ENCODE measurements around the gene PCDHGC3. TPM values are rescaled to one million over a fixed set of nuclear protein-coding genes. Genes with fewer than 3 reads are reported as not detected.
"Not testable (repeated sequence)": the region's sequence is repeated elsewhere in the genome, so short reads cannot be mapped to it uniquely, and the experiment has no call there.

Gene PCDHGC3
- total RNA-seq, 1 experiment from 2014 or later = 112 TPM

GRCh38 chr5:141430332-141431113 lies 45.2 kb upstream of the PCDHGC3 start, which contains the start of gene PCDHGA12:
Gene PCDHGA12, plus strand, starts transcription at chr5:141430507. Its CDS starts 253 bp downstream, at chr5:141430760.
- Histone ChIP-seq H3K4me3 (ENCODE audit: low read depth, low read length, poor library complexity, severe bottlenecking) (no peak within 1 kb of the TSS), H3K27me3 (replicated peaks; ENCODE audit: insufficient read depth, low read depth, low read length, poor library complexity) (no peaks in the 10 kb centered on the region), H3K9me3 (ENCODE audit: low read depth, low read length, poor library complexity, severe bottlenecking) (peaks cover 70% of the 10 kb centered on the region), H3K27ac (ENCODE audit: low read depth, low read length, poor library complexity, severe bottlenecking) (no peak within 1 kb of the TSS), H3K36me3 (ENCODE audit: insufficient read depth, low read length, poor library complexity, severe bottlenecking) (peaks cover 63% of the 10 kb centered on the region), H3K4me1 (ENCODE audit: insufficient read depth, low read length, poor library complexity, severe bottlenecking) (no peaks in the 10 kb centered on the region)
- peak; percentile 7 for DNase-seq (ENCODE audit: low spot score)
- ChIA-PET CTCF (interaction anchor here (1.2 kb wide), 1 partner anchor 10 kb away, joined by 4 read pairs; the partner anchor contains the start of gene PCDHGA11), POLR2A (ENCODE audit: low non-redundant PET) (interaction anchor here (0.7 kb wide), 1 partner anchor 62 kb away, joined by 9 read pairs; no protein-coding TSS in a partner anchor)
- TF ChIP-seq CTCF (conservative IDR thresholded peaks at IDR 0.05; ENCODE audit: low read depth, low read length) (no peak), EZH2 (IDR thresholded peaks at IDR 0.05; ENCODE audit: borderline replicate concordance, low read depth, low read length, poor library complexity, severe bottlenecking) (no peak)
- intact Hi-C loops (cut with micrococcal nuclease; ENCODE audit: unreplicated experiment) = no loop called here
- BruUV-seq (replicated peaks) = no TSS peak

DNA sequence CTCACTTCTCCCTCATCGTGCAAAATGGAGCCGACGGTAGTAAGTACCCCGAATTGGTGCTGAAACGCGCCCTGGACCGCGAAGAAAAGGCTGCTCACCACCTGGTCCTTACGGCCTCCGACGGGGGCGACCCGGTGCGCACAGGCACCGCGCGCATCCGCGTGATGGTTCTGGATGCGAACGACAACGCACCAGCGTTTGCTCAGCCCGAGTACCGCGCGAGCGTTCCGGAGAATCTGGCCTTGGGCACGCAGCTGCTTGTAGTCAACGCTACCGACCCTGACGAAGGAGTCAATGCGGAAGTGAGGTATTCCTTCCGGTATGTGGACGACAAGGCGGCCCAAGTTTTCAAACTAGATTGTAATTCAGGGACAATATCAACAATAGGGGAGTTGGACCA lies 44.5 kb upstream of the PCDHGC3 start:
- CTCF ChIA-PET = no interaction called here

DNA sequence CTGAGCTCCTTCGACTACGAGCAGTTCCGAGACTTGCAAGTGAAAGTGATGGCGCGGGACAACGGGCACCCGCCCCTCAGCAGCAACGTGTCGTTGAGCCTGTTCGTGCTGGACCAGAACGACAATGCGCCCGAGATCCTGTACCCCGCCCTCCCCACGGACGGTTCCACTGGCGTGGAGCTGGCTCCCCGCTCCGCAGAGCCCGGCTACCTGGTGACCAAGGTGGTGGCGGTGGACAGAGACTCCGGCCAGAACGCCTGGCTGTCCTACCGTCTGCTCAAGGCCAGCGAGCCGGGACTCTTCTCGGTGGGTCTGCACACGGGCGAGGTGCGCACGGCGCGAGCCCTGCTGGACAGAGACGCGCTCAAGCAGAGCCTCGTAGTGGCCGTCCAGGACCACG lies 43.5 kb upstream of the PCDHGC3 start:
- POLR2A ChIA-PET (ENCODE audit: low non-redundant PET); H3K27ac ChIP-seq (ENCODE audit: low read depth, low read length, poor library complexity, severe bottlenecking); H3K4me1 ChIP-seq (ENCODE audit: insufficient read depth, low read length, poor library complexity, severe bottlenecking); DNase-seq (ENCODE audit: low spot score); CTCF ChIA-PET; BruUV-seq (replicated peaks); intact Hi-C loops (cut with micrococcal nuclease; ENCODE audit: unreplicated experiment); H3K27me3 ChIP-seq (replicated peaks; ENCODE audit: insufficient read depth, low read depth, low read length, poor library complexity); H3K4me3 ChIP-seq (ENCODE audit: low read depth, low read length, poor library complexity, severe bottlenecking): not testable (repeated sequence)
- Histone ChIP-seq H3K36me3 (ENCODE audit: insufficient read depth, low read length, poor library complexity, severe bottlenecking) (peaks cover 46% of the 10 kb centered on the region), H3K9me3 (ENCODE audit: low read depth, low read length, poor library complexity, severe bottlenecking) (peaks cover 57% of the 10 kb centered on the region)

More for the DNA sequence above, 44.5 kb upstream of the PCDHGC3 start:
- Histone ChIP-seq H3K27me3 (replicated peaks; ENCODE audit: insufficient read depth, low read depth, low read length, poor library complexity) (no peaks in the 10 kb centered on the region), H3K36me3 (ENCODE audit: insufficient read depth, low read length, poor library complexity, severe bottlenecking) (peaks cover 57% of the 10 kb centered on the region), H3K4me1 (ENCODE audit: insufficient read depth, low read length, poor library complexity, severe bottlenecking) (no peaks in the 10 kb centered on the region), H3K27ac (ENCODE audit: low read depth, low read length, poor library complexity, severe bottlenecking) (no peak overlapping the region), H3K9me3 (ENCODE audit: low read depth, low read length, poor library complexity, severe bottlenecking) (peaks cover 65% of the 10 kb centered on the region), H3K4me3 (ENCODE audit: low read depth, low read length, poor library complexity, severe bottlenecking) (no peak overlapping the region)
- no peak for DNase-seq (ENCODE audit: low spot score)
- BruUV-seq (replicated peaks) = no TSS peak
- TF ChIP-seq CTCF (conservative IDR thresholded peaks at IDR 0.05; ENCODE audit: low read depth, low read length) (no peak), EZH2 (IDR thresholded peaks at IDR 0.05; ENCODE audit: borderline replicate concordance, low read depth, low read length, poor library complexity, severe bottlenecking) (no peak)
- POLR2A ChIA-PET (ENCODE audit: low non-redundant PET) = no interaction called here
- intact Hi-C loops (cut with micrococcal nuclease; ENCODE audit: unreplicated experiment) = no loop called here

- intact Hi-C loops (cut with micrococcal nuclease; ENCODE audit: unreplicated experiment); H3K4me1 ChIP-seq (ENCODE audit: insufficient read depth, low read length, poor library complexity, severe bottlenecking): not testable (repeated sequence)
These were observed 43.0 kb upstream of the PCDHGC3 start for GRCh38 chr5:141432726-141433125.

More at GRCh38 chr5:141432726-141433125, 43.0 kb upstream of the PCDHGC3 start:
- H3K27ac ChIP-seq (ENCODE audit: low read depth, low read length, poor library complexity, severe bottlenecking); BruUV-seq (replicated peaks); H3K27me3 ChIP-seq (replicated peaks; ENCODE audit: insufficient read depth, low read depth, low read length, poor library complexity); CTCF ChIA-PET; POLR2A ChIA-PET (ENCODE audit: low non-redundant PET); DNase-seq (ENCODE audit: low spot score); H3K4me3 ChIP-seq (ENCODE audit: low read depth, low read length, poor library complexity, severe bottlenecking): not testable (repeated sequence)
- H3K9me3 ChIP-seq (ENCODE audit: low read depth, low read length, poor library complexity, severe bottlenecking) = peaks cover 53% of the 10 kb centered on the region
- H3K36me3 ChIP-seq (ENCODE audit: insufficient read depth, low read length, poor library complexity, severe bottlenecking) = peaks cover 42% of the 10 kb centered on the region

All from A673 (cell line).